OCI-LY3 (cell line): ENCODE data around the gene WDR5.

Source experiments
- H2AFZ ChIP-seq: fragments of 200-600, 300-600 bp; shearing (Covaris generic); 2 replicates; pipeline ENCODE4 v1.6.0; 2014; ENCODE audit warnings: antibody characterized with exemption, low read depth, low read length
- H3K27ac ChIP-seq: fragments of 200-600, 300-600 bp; sonication (generic); 2 replicates; pipeline ENCODE4 v1.5.1; 2014; ENCODE audit warnings: mild to moderate bottlenecking, low read length, moderate library complexity, mixed read lengths
- H3K27me3 ChIP-seq: fragments of 200-600, 300-600 bp; sonication (generic); 2 replicates; pipeline ENCODE4 v1.6.1; 2014; ENCODE audit warnings: low read depth, low read length, mixed read lengths
- H3K36me3 ChIP-seq: fragments of 200-600, 300-600 bp; sonication (generic); replicated peaks from 2 replicates; pipeline ENCODE3; 2014; ENCODE audit warnings: low read depth, low read length, mixed read lengths
- H3K4me1 ChIP-seq: fragments of 300-600, 200-600 bp; sonication (generic); 2 replicates; pipeline ENCODE4 v1.6.1; 2014; ENCODE audit warnings: low read length, mixed read lengths
- H3K4me2 ChIP-seq: fragments of 200-600, 300-600 bp; sonication (generic); 2 replicates; pipeline ENCODE4 v1.6.1; 2014; ENCODE audit warnings: low read length, mixed read lengths
- H3K4me3 ChIP-seq: fragments of 300-600, 200-600 bp; sonication (generic); 2 replicates; pipeline ENCODE4 v1.5.1; 2014; ENCODE audit warnings: antibody characterized with exemption, mild to moderate bottlenecking, low read length, moderate library complexity
- H3K79me2 ChIP-seq: fragments of 300-600, 200-600 bp; shearing (Covaris generic); 2 replicates; pipeline ENCODE4 v1.6.1; 2014; ENCODE audit warnings: mild to moderate bottlenecking, low read length, mixed read lengths
- H3K9ac ChIP-seq: fragments of 300-600, 200-600 bp; shearing (Covaris generic); 2 replicates; pipeline ENCODE4 v1.6.0; 2014; ENCODE audit warnings: mild to moderate bottlenecking, low read length, moderate library complexity
- H3K9me3 ChIP-seq: fragments of 200-600, 300-600 bp; shearing (Covaris generic); 2 replicates; pipeline ENCODE4 v1.6.1; 2014; ENCODE audit warnings: low read length, mixed read lengths; ENCODE audit not compliant: insufficient read depth
- H4K20me1 ChIP-seq: fragments of 200-600, 300-600 bp; sonication (generic); 2 replicates; pipeline ENCODE4 v1.6.1; 2016; ENCODE audit warnings: low read length, mixed read lengths; ENCODE audit not compliant: insufficient read depth
- EZH2phosphoT487 ChIP-seq: fragments of 200-600 bp; shearing (Covaris generic); IDR thresholded peaks from 2 replicates; pipeline ENCODE4 v1.6.1; 2018; ENCODE audit warnings: antibody characterized with exemption, mixed run types, low read depth
- TF ChIP-seq, protein P1 (sequence below): fragments of 200-600, 300-600 bp; sonication (generic); IDR thresholded peaks from 2 replicates; pipeline ENCODE4 v1.5.1; 2014; ENCODE audit warnings: antibody characterized with exemption, low read length, low read depth

WDR5 gene

DNA sequence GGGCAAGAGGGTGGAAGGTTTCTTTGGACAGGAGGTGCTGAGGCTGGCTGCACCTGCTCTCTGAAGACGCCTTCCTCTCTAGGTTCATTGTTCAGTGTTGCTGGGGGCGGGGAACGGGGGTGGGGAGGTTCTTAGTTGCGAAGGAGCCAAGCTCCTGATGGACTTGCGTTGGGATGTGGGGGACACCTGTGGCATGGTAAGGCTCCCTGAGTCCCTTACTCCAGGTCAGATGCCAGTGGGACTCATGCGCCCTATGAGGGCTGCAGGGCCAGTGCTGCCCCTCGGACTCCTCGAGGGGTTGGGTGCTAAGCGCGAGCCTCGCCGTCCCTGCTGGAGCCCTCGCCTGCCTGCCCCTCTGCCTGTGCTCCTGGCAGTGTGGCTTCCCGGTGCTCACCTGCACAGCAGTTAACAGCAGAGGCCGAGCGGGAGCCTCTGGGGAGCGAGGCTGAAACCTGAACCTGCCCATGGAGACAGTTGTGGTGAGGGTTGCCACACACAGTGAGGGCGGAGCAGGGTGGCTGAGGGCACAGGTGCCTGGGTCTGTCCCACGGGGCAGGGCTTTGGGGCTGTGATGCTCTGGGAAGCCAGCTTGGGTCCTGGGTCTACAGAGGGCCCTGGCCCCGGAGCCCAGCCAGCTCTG, 23.0 kb downstream of the WDR5 start:
- Histone ChIP-seq H3K9me3 (no peaks in the 10 kb centered on the region), H3K27ac (no peak overlapping the region), H3K4me2 (no peak overlapping the region), H4K20me1 (no peaks in the 10 kb centered on the region), H3K36me3 (peaks cover 40% of the 10 kb centered on the region), H3K9ac (no peak overlapping the region), H3K4me1 (no peaks in the 10 kb centered on the region; the same call in 1 of the 2 replicates), H3K27me3 (no peaks in the 10 kb centered on the region), H3K4me3 (no peak overlapping the region), H3K79me2 (no peaks in the 10 kb centered on the region), H2AFZ (no peak overlapping the region)
- TF ChIP-seq, protein P1, sequence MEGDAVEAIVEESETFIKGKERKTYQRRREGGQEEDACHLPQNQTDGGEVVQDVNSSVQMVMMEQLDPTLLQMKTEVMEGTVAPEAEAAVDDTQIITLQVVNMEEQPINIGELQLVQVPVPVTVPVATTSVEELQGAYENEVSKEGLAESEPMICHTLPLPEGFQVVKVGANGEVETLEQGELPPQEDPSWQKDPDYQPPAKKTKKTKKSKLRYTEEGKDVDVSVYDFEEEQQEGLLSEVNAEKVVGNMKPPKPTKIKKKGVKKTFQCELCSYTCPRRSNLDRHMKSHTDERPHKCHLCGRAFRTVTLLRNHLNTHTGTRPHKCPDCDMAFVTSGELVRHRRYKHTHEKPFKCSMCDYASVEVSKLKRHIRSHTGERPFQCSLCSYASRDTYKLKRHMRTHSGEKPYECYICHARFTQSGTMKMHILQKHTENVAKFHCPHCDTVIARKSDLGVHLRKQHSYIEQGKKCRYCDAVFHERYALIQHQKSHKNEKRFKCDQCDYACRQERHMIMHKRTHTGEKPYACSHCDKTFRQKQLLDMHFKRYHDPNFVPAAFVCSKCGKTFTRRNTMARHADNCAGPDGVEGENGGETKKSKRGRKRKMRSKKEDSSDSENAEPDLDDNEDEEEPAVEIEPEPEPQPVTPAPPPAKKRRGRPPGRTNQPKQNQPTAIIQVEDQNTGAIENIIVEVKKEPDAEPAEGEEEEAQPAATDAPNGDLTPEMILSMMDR, result no peak
- no peak for TF ChIP-seq EZH2phosphoT487

DNA sequence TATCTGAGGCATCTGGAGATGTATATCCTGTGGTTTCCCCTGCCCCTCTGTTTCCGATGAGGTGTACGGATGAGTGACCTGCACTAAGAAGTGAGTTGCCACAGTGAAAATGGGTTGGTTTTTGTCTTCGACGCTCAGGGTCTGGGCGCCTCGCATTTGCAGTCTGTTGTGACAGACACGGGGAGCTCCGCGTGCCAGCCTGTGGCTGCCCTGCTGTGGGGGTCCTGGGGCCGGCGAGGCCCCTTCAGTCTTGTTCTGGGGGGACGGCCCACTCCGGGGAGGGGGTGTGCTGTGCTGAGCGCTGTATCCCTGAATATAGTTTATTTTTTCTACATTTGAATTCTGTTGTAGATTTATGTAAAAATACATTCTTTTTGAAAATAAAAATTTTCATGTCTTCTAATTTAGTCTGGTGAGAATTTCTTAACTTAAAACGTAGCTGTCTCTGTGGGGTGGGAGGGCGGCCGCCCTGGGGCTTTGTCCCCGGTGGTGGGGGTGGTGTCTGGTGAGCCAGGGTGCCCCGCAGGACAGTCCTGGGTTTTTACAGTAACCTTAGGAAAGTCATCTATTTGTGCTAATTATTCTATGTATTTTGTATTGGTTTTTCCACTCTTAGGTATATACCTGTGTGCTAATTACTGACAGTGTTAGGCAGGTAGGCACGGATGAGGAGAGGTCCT, 23.8 kb downstream of the WDR5 start:
- H3K27ac ChIP-seq, result no peak overlapping the region
- no peak for TF ChIP-seq EZH2phosphoT487
- TF ChIP-seq, protein P1, result no peak
- H3K36me3 ChIP-seq, result peaks cover 34% of the 10 kb centered on the region
- no peak overlapping the region for H3K4me2 ChIP-seq
- no peak overlapping the region for H3K9ac ChIP-seq
- H3K4me3 ChIP-seq, result no peak overlapping the region
- H3K9me3 ChIP-seq, result no peaks in the 10 kb centered on the region
- no peaks in the 10 kb centered on the region; the same call in 1 of the 2 replicates for H3K4me1 ChIP-seq
- no peak overlapping the region for H2AFZ ChIP-seq
- H3K27me3 ChIP-seq, result no peaks in the 10 kb centered on the region
- H4K20me1 ChIP-seq, result no peaks in the 10 kb centered on the region
- no peaks in the 10 kb centered on the region for H3K79me2 ChIP-seq

DNA sequence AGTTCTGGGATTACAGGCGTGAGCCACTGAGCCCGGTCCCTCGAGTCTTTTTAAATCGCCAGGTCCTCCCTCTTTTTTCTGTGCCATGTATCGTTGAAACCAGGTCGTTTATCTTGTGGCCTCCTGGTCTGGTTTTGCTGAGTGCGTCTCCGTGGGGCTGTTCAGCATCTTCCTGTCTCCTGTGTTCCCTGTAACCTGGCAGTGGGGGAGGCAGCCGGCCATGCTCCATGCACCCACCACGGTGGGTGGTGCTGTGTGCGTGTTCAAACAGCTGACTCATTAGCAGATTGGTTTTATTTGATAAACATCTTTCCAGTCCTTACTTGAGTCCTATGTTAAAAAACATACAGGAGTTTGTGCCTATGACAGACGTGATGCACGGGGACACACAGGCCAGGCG, 25.8 kb downstream of the WDR5 start:
- Histone ChIP-seq H3K4me2 (no peak overlapping the region), H3K27ac (no peak overlapping the region), H3K36me3 (peaks cover 16% of the 10 kb centered on the region), H3K79me2 (peaks cover 2% of the 10 kb centered on the region; the same call in 1 of the 2 replicates), H3K4me3 (no peak overlapping the region), H3K4me1 (peaks cover 9% of the 10 kb centered on the region), H3K27me3 (no peaks in the 10 kb centered on the region), H2AFZ (no peak overlapping the region), H4K20me1 (no peaks in the 10 kb centered on the region), H3K9me3 (no peaks in the 10 kb centered on the region), H3K9ac (no peak overlapping the region)
- TF ChIP-seq, protein P1, result no peak
- TF ChIP-seq EZH2phosphoT487, result no peak

DNA sequence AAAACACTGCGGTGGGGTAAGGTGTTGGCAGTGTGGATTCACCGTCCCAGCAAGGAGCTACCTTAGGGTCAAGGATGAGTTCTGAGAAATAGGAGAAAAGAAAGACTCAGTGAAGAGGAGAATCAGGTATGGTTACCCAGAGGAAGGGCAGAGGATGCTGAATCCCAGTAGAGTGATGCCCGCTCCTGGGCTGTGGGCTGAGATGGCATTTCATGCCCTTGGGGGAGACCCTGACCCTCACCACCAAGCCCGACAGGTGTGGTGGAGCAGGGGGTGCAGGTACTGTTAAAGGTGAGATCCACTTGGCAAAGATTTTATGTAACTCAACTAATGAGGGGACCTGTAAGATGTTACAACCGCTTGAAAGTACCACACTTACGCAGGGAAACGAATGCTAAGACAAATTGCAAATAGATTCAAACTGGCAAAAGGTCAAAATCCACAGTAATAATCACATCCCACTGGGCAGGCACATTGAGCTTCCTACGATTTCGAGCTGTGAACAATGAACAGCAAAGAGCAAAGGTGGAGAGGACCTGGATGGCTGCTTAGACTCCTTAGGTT, 26.4 kb downstream of the WDR5 start:
- Histone ChIP-seq H4K20me1 (no peaks in the 10 kb centered on the region), H3K36me3 (peaks cover 15% of the 10 kb centered on the region), H3K79me2 (peaks cover 2% of the 10 kb centered on the region; the same call in 1 of the 2 replicates), H3K4me2 (no peak overlapping the region), H3K4me3 (no peak overlapping the region), H2AFZ (no peak overlapping the region), H3K27me3 (no peaks in the 10 kb centered on the region), H3K9me3 (no peaks in the 10 kb centered on the region), H3K4me1 (peaks cover 9% of the 10 kb centered on the region), H3K27ac (no peak overlapping the region), H3K9ac (no peak overlapping the region)
- TF ChIP-seq, protein P1, result no peak
- no peak for TF ChIP-seq EZH2phosphoT487
